Measurements from ENCODE around the gene ARID1A. TPM values are rescaled to one million over a fixed set of nuclear protein-coding genes. Genes with fewer than 3 reads are reported as not detected.

The ARID1A gene
- total RNA-seq, 1 experiment from 2014 or later: 120 TPM

- DNase-seq (ENCODE audit: low spot score): no peak
- no TSS peak for BruUV-seq (replicated peaks)
- H3K36me3 ChIP-seq (ENCODE audit: insufficient read depth, low read length, poor library complexity, severe bottlenecking): no peaks in the 10 kb centered on the region
- POLR2A ChIA-PET (ENCODE audit: low non-redundant PET): interaction anchor here (1.5 kb wide), 1 partner anchor 22 kb away, joined by 5 read pairs; no protein-coding TSS in a partner anchor
- no peak for TF ChIP-seq EZH2 (IDR thresholded peaks at IDR 0.05; ENCODE audit: borderline replicate concordance, low read depth, low read length, poor library complexity, severe bottlenecking)
- no peak for TF ChIP-seq CTCF (conservative IDR thresholded peaks at IDR 0.05; ENCODE audit: low read depth, low read length)
- no peak overlapping the region for H3K27ac ChIP-seq (ENCODE audit: low read depth, low read length, poor library complexity, severe bottlenecking)
- CTCF ChIA-PET: no interaction called here
- peaks cover 69% of the 10 kb centered on the region for H3K4me1 ChIP-seq (ENCODE audit: insufficient read depth, low read length, poor library complexity, severe bottlenecking)
- intact Hi-C loops (cut with micrococcal nuclease; ENCODE audit: unreplicated experiment): no loop called here
- H3K4me3 ChIP-seq (ENCODE audit: low read depth, low read length, poor library complexity, severe bottlenecking): no peak overlapping the region
- H3K9me3 ChIP-seq (ENCODE audit: low read depth, low read length, poor library complexity, severe bottlenecking): no peaks in the 10 kb centered on the region
- no peaks in the 10 kb centered on the region for H3K27me3 ChIP-seq (replicated peaks; ENCODE audit: insufficient read depth, low read depth, low read length, poor library complexity)
These were observed 5.6 kb downstream of the ARID1A start for GRCh38 chr1:26701266-26701994.

- intact Hi-C loops (cut with micrococcal nuclease; ENCODE audit: unreplicated experiment): no loop called here
- H3K27ac ChIP-seq (ENCODE audit: low read depth, low read length, poor library complexity, severe bottlenecking): no peak overlapping the region
- ChIA-PET POLR2A (ENCODE audit: low non-redundant PET) (interaction anchor here (1.5 kb wide), 1 partner anchor 21 kb away, joined by 5 read pairs; no protein-coding TSS in a partner anchor), CTCF (no interaction called here)
- DNase-seq (ENCODE audit: low spot score): no peak
- H3K27me3 ChIP-seq (replicated peaks; ENCODE audit: insufficient read depth, low read depth, low read length, poor library complexity): no peaks in the 10 kb centered on the region
- H3K4me1 ChIP-seq (ENCODE audit: insufficient read depth, low read length, poor library complexity, severe bottlenecking): peaks cover 73% of the 10 kb centered on the region
- H3K9me3 ChIP-seq (ENCODE audit: low read depth, low read length, poor library complexity, severe bottlenecking): no peaks in the 10 kb centered on the region
- H3K36me3 ChIP-seq (ENCODE audit: insufficient read depth, low read length, poor library complexity, severe bottlenecking): no peaks in the 10 kb centered on the region
- TF ChIP-seq EZH2 (IDR thresholded peaks at IDR 0.05; ENCODE audit: borderline replicate concordance, low read depth, low read length, poor library complexity, severe bottlenecking) (no peak), CTCF (conservative IDR thresholded peaks at IDR 0.05; ENCODE audit: low read depth, low read length) (no peak)
- no TSS peak for BruUV-seq (replicated peaks)
- no peak overlapping the region for H3K4me3 ChIP-seq (ENCODE audit: low read depth, low read length, poor library complexity, severe bottlenecking)
These were observed 6.3 kb downstream of the ARID1A start for GRCh38 chr1:26701995-26702679.

GRCh38 chr1:26702680-26703038, 6.8 kb downstream of the ARID1A start:
- ChIA-PET CTCF (no interaction called here), POLR2A (ENCODE audit: low non-redundant PET) (interaction anchor here (1.5 kb wide), 1 partner anchor 21 kb away, joined by 5 read pairs; no protein-coding TSS in a partner anchor)
- Histone ChIP-seq H3K4me1 (ENCODE audit: insufficient read depth, low read length, poor library complexity, severe bottlenecking) (peaks cover 73% of the 10 kb centered on the region), H3K4me3 (ENCODE audit: low read depth, low read length, poor library complexity, severe bottlenecking) (no peak overlapping the region), H3K36me3 (ENCODE audit: insufficient read depth, low read length, poor library complexity, severe bottlenecking) (no peaks in the 10 kb centered on the region), H3K27me3 (replicated peaks; ENCODE audit: insufficient read depth, low read depth, low read length, poor library complexity) (no peaks in the 10 kb centered on the region), H3K27ac (ENCODE audit: low read depth, low read length, poor library complexity, severe bottlenecking) (no peak overlapping the region), H3K9me3 (ENCODE audit: low read depth, low read length, poor library complexity, severe bottlenecking) (no peaks in the 10 kb centered on the region)
- intact Hi-C loops (cut with micrococcal nuclease; ENCODE audit: unreplicated experiment): no loop called here
- no peak for DNase-seq (ENCODE audit: low spot score)
- no peak for TF ChIP-seq CTCF (conservative IDR thresholded peaks at IDR 0.05; ENCODE audit: low read depth, low read length)
- TF ChIP-seq EZH2 (IDR thresholded peaks at IDR 0.05; ENCODE audit: borderline replicate concordance, low read depth, low read length, poor library complexity, severe bottlenecking): no peak
- BruUV-seq (replicated peaks): no TSS peak

All from A673 (cell line).